ENCODE data around the gene BCAS1.

The BCAS1 gene

DNA sequence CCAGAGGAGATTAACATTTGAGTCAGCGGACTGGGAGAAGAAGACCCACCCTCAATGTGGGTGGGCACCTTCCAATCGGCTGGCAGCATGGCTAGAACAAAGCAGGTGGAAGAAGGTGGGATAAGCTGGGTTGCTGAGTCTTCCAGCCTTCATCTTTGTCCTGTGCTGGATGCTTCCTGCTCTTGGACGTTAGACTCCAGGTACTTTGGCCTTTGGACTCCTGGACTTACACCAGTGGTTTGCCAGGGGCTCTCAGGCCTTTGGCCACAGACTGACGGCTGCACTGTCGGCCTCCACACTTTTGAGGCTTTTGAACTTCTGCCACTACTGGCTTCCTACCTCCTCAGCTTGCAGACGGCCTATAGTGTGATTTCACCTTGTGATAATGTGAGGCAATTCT, 50.8 kb downstream of the BCAS1 start:
- no peaks in the 10 kb centered on the region for H3K9me3 ChIP-seq (ENCODE audit: low read length)

GRCh38 chr20:54019127-54019526, 51.3 kb downstream of the BCAS1 start:
- H4K20me1 ChIP-seq (ENCODE audit: insufficient read depth, low read length): no peaks in the 10 kb centered on the region
- H2AFZ ChIP-seq (ENCODE audit: low read length): no peak overlapping the region
- no peak overlapping the region for H3K4me2 ChIP-seq (ENCODE audit: low read length)

More for the DNA sequence above, 50.8 kb downstream of the BCAS1 start:
- Histone ChIP-seq H2AFZ (ENCODE audit: low read length) (no peak overlapping the region), H4K20me1 (ENCODE audit: insufficient read depth, low read length) (no peaks in the 10 kb centered on the region), H3K27me3 (ENCODE audit: insufficient read depth, low read length) (no peaks in the 10 kb centered on the region), H3K27ac (ENCODE audit: low read depth, low read length, poor library complexity, severe bottlenecking) (no peak overlapping the region), H3K4me2 (ENCODE audit: low read length) (no peak overlapping the region), H3K9ac (ENCODE audit: low read length) (no peak overlapping the region), H3K4me3 (ENCODE audit: low read depth, low read length, poor library complexity, severe bottlenecking) (no peak overlapping the region), H3F3A (ENCODE audit: insufficient read depth, low read length) (no peaks in the 10 kb centered on the region), H3K4me1 (ENCODE audit: insufficient read depth, low read length, severe bottlenecking) (no peaks in the 10 kb centered on the region), H3K36me3 (ENCODE audit: insufficient read depth, low read length) (no peaks in the 10 kb centered on the region), H3K9me2 (ENCODE audit: low read depth, low read length) (no peaks in the 10 kb centered on the region), H3K79me2 (ENCODE audit: insufficient read depth, low read length) (no peaks in the 10 kb centered on the region)
- TF ChIP-seq EZH2 (IDR thresholded peaks at IDR 0.05; ENCODE audit: borderline replicate concordance, low read length): no peak
- TF ChIP-seq CTCF (IDR thresholded peaks at IDR 0.05; ENCODE audit: low read length): no peak

GRCh38 chr20:54017846-54018245, 52.5 kb downstream of the BCAS1 start:
- no peak overlapping the region for H3K9ac ChIP-seq (ENCODE audit: low read length)
- no peak overlapping the region for H3K4me3 ChIP-seq (ENCODE audit: low read depth, low read length, poor library complexity, severe bottlenecking)
- no peak overlapping the region for H3K4me2 ChIP-seq (ENCODE audit: low read length)

More at GRCh38 chr20:54019127-54019526, 51.3 kb downstream of the BCAS1 start:
- no peaks in the 10 kb centered on the region for H3K27me3 ChIP-seq (ENCODE audit: insufficient read depth, low read length)
- no peaks in the 10 kb centered on the region for H3K36me3 ChIP-seq (ENCODE audit: insufficient read depth, low read length)
- H3K9me3 ChIP-seq (ENCODE audit: low read length): no peaks in the 10 kb centered on the region
- H3K9ac ChIP-seq (ENCODE audit: low read length): no peak overlapping the region
- no peaks in the 10 kb centered on the region for H3K4me1 ChIP-seq (ENCODE audit: insufficient read depth, low read length, severe bottlenecking)
- no peaks in the 10 kb centered on the region for H3F3A ChIP-seq (ENCODE audit: insufficient read depth, low read length)
- no peaks in the 10 kb centered on the region for H3K79me2 ChIP-seq (ENCODE audit: insufficient read depth, low read length)
- no peak overlapping the region for H3K4me3 ChIP-seq (ENCODE audit: low read depth, low read length, poor library complexity, severe bottlenecking)
- H3K9me2 ChIP-seq (ENCODE audit: low read depth, low read length): no peaks in the 10 kb centered on the region
- H3K27ac ChIP-seq (ENCODE audit: low read depth, low read length, poor library complexity, severe bottlenecking): no peak overlapping the region
- TF ChIP-seq EZH2 (IDR thresholded peaks at IDR 0.05; ENCODE audit: borderline replicate concordance, low read length): no peak
- no peak for TF ChIP-seq CTCF (IDR thresholded peaks at IDR 0.05; ENCODE audit: low read length)

More at GRCh38 chr20:54017846-54018245, 52.5 kb downstream of the BCAS1 start:
- no peaks in the 10 kb centered on the region for H3K4me1 ChIP-seq (ENCODE audit: insufficient read depth, low read length, severe bottlenecking)
- no peak overlapping the region for H2AFZ ChIP-seq (ENCODE audit: low read length)
- no peaks in the 10 kb centered on the region for H3K27me3 ChIP-seq (ENCODE audit: insufficient read depth, low read length)
- H3F3A ChIP-seq (ENCODE audit: insufficient read depth, low read length): no peaks in the 10 kb centered on the region
- TF ChIP-seq CTCF (IDR thresholded peaks at IDR 0.05; ENCODE audit: low read length): no peak
- no peak for TF ChIP-seq EZH2 (IDR thresholded peaks at IDR 0.05; ENCODE audit: borderline replicate concordance, low read length)
- H4K20me1 ChIP-seq (ENCODE audit: insufficient read depth, low read length): no peaks in the 10 kb centered on the region
- H3K36me3 ChIP-seq (ENCODE audit: insufficient read depth, low read length): no peaks in the 10 kb centered on the region
- H3K79me2 ChIP-seq (ENCODE audit: insufficient read depth, low read length): no peaks in the 10 kb centered on the region
- no peaks in the 10 kb centered on the region for H3K9me3 ChIP-seq (ENCODE audit: low read length)
- H3K9me2 ChIP-seq (ENCODE audit: low read depth, low read length): no peaks in the 10 kb centered on the region
- no peak overlapping the region for H3K27ac ChIP-seq (ENCODE audit: low read depth, low read length, poor library complexity, severe bottlenecking)
